Body of pancreas (tissue), 4 donors: Measurements from ENCODE around the gene SIK3.

ENCODE experiments used
- POLR2A ChIP-seq, 3 donors: fragments of 450-650 bp; IDR thresholded peaks; one replicate each; pipeline ENCODE4 v1.6.1; 2016; ENCODE audit warnings: antibody characterized with exemption in 3 of 3, mild to moderate bottlenecking in 2 of 3
- TF ChIP-seq, protein P1 (sequence below), 7 experiments: fragments of 450-650 bp in 4 of 7; fragments of 200-600 bp in 3 of 7; sonication (generic) in 3 of 7; IDR thresholded peaks; one replicate each; pipeline ENCODE4 v1.5.1; 2016 to 2019; ENCODE audit warnings: antibody characterized with exemption in 7 of 7

DNA sequence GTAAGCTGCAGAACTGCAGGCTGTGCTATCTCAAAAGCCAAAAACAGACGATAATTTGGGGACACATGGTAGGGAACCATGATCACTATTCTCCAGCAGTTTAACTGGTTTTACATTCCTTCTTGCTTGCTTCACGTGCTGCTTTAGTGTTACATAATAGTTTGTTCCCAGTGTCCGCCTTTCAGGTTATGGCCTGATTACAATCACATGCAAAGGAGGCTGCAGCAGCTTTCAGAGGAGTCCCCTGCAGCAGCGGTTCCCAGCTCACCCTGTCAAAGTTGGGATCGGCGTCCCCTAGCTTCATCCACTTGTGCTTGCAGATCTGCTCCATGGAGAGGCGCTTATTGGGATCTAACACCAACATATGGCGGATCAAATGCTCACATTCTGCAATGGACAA lies 221.6 kb downstream of the SIK3 start:
- TF ChIP-seq POLR2A (IDR thresholded peaks at IDR 0.05) = no peak
- TF ChIP-seq, protein P1, sequence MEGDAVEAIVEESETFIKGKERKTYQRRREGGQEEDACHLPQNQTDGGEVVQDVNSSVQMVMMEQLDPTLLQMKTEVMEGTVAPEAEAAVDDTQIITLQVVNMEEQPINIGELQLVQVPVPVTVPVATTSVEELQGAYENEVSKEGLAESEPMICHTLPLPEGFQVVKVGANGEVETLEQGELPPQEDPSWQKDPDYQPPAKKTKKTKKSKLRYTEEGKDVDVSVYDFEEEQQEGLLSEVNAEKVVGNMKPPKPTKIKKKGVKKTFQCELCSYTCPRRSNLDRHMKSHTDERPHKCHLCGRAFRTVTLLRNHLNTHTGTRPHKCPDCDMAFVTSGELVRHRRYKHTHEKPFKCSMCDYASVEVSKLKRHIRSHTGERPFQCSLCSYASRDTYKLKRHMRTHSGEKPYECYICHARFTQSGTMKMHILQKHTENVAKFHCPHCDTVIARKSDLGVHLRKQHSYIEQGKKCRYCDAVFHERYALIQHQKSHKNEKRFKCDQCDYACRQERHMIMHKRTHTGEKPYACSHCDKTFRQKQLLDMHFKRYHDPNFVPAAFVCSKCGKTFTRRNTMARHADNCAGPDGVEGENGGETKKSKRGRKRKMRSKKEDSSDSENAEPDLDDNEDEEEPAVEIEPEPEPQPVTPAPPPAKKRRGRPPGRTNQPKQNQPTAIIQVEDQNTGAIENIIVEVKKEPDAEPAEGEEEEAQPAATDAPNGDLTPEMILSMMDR (IDR thresholded peaks at IDR 0.05) = no peak
